Activated CD4-positive, alpha-beta T cell treated with anti-CD3 and anti-CD28 coated beads, Interleukin-2, amount 10 ng/mL, durations not matched to agents 7 days and 5 days (primary cell): Measurements from ENCODE around the gene SUPV3L1. TPM values are rescaled to one million over a fixed set of nuclear protein-coding genes. Genes with fewer than 3 reads are reported as not detected.
"Not testable (repeated sequence)": the region's sequence is repeated elsewhere in the genome, so short reads cannot be mapped to it uniquely, and the experiment has no call there.

ENCODE experiments used
- CTCF ChIA-PET: fragments of 350-600 bp; sonication (Branson Sonifier 250); formaldehyde crosslinking; loops from one replicate; lab custom pipeline; 2021; ENCODE audit warnings: antibody characterized with exemption; lab: Charles Lee
- POLR2A ChIA-PET: fragments of 350-600 bp; sonication (Branson Sonifier 250); formaldehyde crosslinking; loops from one replicate; lab custom pipeline; 2021; ENCODE audit warnings: antibody characterized with exemption; lab: Charles Lee
- DNase-seq: peaks from one replicate; pipeline ENCODE4 v3.0.0-alpha.2; 2020
- H3K27ac Mint-ChIP-seq: one replicate; pipeline ENCODE4 v1.8.0; 2021; ENCODE audit warnings: mild to moderate bottlenecking, moderate library complexity, mixed read lengths
- H3K27me3 Mint-ChIP-seq: one replicate; pipeline ENCODE4 v1.8.0; 2021; ENCODE audit warnings: mixed read lengths
- H3K36me3 Mint-ChIP-seq: one replicate; pipeline ENCODE4 v1.8.0; 2021; ENCODE audit warnings: low read depth, mixed read lengths
- H3K4me1 Mint-ChIP-seq: one replicate; pipeline ENCODE4 v1.8.0; 2021; ENCODE audit warnings: mixed read lengths
- H3K4me3 Mint-ChIP-seq: one replicate; pipeline ENCODE4 v1.8.0; 2021; ENCODE audit warnings: mild to moderate bottlenecking, moderate library complexity, mixed read lengths
- H3K9me3 Mint-ChIP-seq: one replicate; pipeline ENCODE4 v1.8.0; 2021; ENCODE audit warnings: mixed read lengths
- total RNA-seq, 2 experiments: library from RNA; stranded (reverse); gene quantifications; one replicate each; pipeline ENCODE4 v1.2.3, GENCODE V29; 2021

SUPV3L1 gene
- total RNA-seq, 2 experiments from 2014 or later = 33.2 to 34.5 TPM

DNA sequence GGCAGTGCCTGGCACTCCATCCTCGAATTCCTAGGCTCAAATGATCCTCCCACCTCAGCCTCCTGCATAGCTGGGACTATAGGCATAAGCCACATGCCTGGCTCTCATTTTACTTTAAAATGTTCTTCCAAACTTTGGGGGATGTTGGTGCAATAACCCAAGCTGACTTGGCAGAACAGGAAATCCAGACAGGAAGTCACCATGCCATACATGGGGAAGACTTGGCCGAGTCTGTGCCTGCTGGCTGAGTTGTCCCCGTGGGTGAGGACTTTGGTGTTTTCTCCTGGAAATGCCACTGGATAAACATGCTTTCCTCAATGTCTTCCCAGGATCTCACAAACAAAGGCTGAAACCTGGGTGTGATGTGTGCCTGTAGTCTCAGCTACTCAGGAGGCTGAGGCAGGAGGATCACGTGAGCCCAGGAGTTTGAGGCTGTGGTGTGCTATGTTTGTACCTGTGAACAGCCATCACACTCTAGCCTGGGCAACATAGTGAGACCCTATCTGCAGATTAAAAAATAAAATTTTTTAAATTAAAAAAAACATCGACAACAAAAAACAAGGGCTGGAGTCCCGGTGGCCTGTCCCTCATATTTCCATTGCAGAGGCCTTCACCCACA, 59.9 kb downstream of the SUPV3L1 start:
- ChIA-PET CTCF (interaction anchor here (0.9 to 4.0 kb wide), 4 partner anchors 8 to 153 kb away, joined by 3 to 25 read pairs (median 4); no protein-coding TSS in a partner anchor), POLR2A (no interaction called here)
- H3K36me3 Mint-ChIP-seq = no peaks in the 10 kb centered on the region
- no peak overlapping the region for H3K4me3 Mint-ChIP-seq
- H3K4me1 Mint-ChIP-seq = peaks cover 25% of the 10 kb centered on the region
- H3K27ac Mint-ChIP-seq = peak overlapping the region; percentile 9
- no peaks in the 10 kb centered on the region for H3K9me3 Mint-ChIP-seq
- H3K27me3 Mint-ChIP-seq = no peaks in the 10 kb centered on the region
- no peak for DNase-seq

DNA sequence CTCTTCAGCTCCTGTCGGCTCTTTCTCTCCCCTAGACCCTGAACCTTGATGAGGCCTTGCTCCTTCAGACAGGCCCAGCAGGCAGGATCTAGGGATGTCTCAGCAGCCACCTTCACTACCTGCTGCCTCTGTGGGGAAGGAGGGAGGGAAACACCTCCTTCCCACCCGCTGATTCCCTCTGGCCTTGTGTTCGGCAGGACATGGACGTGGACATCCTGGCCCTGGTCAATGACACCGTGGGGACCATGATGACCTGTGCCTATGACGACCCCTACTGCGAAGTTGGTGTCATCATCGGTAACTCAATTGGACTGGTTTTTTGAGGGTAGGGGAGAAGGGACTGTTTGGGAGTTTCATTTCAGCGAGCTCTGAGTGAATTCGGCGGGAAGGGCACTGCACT, 60.4 kb downstream of the SUPV3L1 start:
- H3K4me1 Mint-ChIP-seq = peaks cover 22% of the 10 kb centered on the region
- no peaks in the 10 kb centered on the region for H3K36me3 Mint-ChIP-seq
- H3K9me3 Mint-ChIP-seq = no peaks in the 10 kb centered on the region
- no peak overlapping the region for H3K27ac Mint-ChIP-seq
- no peak overlapping the region for H3K4me3 Mint-ChIP-seq
- ChIA-PET CTCF (interaction anchor here (4.0 kb wide), 1 partner anchor 152 kb away, joined by 25 read pairs; no protein-coding TSS in a partner anchor), POLR2A (no interaction called here)
- no peaks in the 10 kb centered on the region for H3K27me3 Mint-ChIP-seq
- DNase-seq = no peak

DNA sequence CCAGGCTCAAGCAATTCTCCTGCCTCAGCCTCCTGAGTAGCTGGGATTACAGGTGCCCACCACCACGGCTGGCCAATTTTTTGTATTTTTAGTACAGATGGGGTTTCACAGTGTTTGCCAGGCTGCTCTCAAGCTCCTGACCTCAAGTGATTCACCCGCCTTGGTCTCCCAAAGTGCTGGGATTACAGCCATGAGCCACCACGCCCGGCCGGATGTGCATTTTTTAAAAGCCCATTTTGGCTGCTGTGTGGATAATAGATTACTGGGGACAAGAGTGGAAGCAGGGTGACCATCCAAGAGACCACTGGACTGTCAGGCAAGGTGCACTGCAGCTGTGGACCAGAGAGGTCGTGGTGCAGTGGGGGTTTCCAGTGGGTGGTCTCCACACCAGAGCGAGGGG, 61.5 kb downstream of the SUPV3L1 start:
- DNase-seq = no peak
- Mint-ChIP-seq H3K4me3 (no peak overlapping the region), H3K27me3 (no peaks in the 10 kb centered on the region), H3K9me3 (no peaks in the 10 kb centered on the region), H3K4me1 (peaks cover 19% of the 10 kb centered on the region), H3K36me3 (no peaks in the 10 kb centered on the region), H3K27ac (no peak overlapping the region)
- ChIA-PET CTCF (interaction anchor here (0.6 kb wide), 1 partner anchor 74 kb away, joined by 3 read pairs; no protein-coding TSS in a partner anchor), POLR2A (interaction anchor here (0.6 kb wide), 1 partner anchor 12 kb away, joined by 4 read pairs; no protein-coding TSS in a partner anchor)

DNA sequence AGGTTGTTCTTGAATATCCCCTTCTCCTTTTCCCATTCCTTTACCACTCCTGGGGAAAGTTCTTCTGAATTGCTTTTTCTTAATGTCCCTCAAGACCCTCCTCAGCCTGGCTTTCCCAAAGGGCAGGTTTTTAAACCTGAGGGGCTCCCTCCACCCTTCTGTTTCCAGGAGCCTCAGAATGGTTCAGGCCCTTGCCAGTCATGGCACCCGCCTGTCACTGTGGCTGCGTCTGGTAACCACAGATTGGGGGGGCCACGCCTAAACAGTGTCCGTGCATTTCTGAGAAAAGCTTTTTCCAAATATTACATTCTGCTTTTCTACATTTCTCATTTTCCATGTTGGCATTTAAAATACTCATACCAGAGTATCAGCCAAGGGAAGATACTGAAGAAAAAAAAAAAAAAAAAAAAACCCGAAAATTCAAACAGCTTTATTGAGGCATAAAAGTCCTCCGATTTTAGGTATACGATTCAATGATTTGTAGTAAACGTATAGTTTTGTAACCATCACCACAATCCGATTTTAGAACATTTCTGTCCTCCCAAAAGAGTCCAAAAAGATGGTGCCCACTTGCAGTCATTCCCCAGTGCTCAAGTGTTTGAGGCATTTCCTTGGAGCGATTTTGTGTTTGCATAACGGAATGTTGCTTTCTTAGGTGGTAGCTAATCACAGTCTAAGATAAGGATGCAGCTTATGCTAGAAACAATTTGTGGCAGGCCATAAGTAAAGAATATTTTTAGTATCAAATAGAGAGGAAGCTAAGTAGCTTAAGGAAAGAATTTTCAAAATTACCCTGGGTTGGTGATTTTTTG, 62.2 kb downstream of the SUPV3L1 start:
- Mint-ChIP-seq H3K27me3 (no peaks in the 10 kb centered on the region), H3K27ac (no peak overlapping the region), H3K9me3 (no peaks in the 10 kb centered on the region), H3K4me1 (peaks cover 17% of the 10 kb centered on the region), H3K36me3 (no peaks in the 10 kb centered on the region), H3K4me3 (no peak overlapping the region)
- CTCF ChIA-PET = interaction anchor here (0.6 kb wide), 1 partner anchor 73 kb away, joined by 3 read pairs; no protein-coding TSS in a partner anchor
- POLR2A ChIA-PET = interaction anchor here (0.6 kb wide), 1 partner anchor 12 kb away, joined by 4 read pairs; no protein-coding TSS in a partner anchor
- no peak for DNase-seq

DNA sequence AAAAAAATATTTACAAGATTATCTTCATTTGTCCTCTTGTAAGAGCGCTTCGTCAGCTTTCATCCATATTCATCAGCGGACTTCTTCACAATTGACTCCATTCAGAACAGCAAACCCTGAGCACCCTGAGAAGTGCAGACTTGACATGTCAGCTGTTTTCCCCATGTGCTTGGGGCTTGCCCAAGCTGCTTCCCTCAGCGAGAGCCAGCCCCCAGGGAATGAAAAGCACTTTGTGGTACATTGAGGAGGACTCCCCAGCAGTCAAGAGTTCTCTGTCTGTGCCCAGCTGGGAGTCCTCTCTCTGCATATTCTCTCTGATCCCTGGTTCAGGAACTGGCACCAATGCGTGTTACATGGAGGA, 62.8 kb downstream of the SUPV3L1 start:
- Mint-ChIP-seq H3K36me3 (no peaks in the 10 kb centered on the region), H3K27me3 (no peaks in the 10 kb centered on the region), H3K9me3 (no peaks in the 10 kb centered on the region), H3K27ac (no peak overlapping the region), H3K4me3 (no peak overlapping the region), H3K4me1 (peaks cover 12% of the 10 kb centered on the region)
- CTCF ChIA-PET = no interaction called here
- DNase-seq = no peak
- POLR2A ChIA-PET = no interaction called here

DNA sequence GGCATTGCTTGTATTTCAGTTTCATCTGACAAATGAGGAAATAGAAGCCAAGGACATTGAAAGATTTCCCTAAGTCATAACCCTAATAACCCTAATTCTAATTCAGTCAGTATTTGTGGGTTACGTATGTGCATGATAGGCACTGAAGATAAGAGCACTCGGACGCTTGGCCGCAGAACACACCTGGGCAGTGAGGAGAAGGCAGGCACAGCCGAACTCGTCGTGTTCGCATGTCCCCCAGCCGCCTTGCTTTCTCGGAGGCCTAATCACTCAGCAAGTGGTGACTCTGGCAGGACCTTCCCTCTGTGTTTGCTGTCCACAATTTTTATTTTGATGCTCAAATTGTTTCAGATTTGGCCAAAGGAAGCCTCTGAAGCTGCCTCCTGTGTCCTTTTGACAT, 63.8 kb downstream of the SUPV3L1 start:
- Mint-ChIP-seq H3K4me3 (no peak overlapping the region), H3K27me3 (no peaks in the 10 kb centered on the region), H3K36me3 (no peaks in the 10 kb centered on the region), H3K9me3 (no peaks in the 10 kb centered on the region), H3K4me1 (peaks cover 11% of the 10 kb centered on the region), H3K27ac (no peak overlapping the region)
- ChIA-PET CTCF (interaction anchor here (0.6 kb wide), 1 partner anchor 51 kb away, joined by 6 read pairs; no protein-coding TSS in a partner anchor), POLR2A (no interaction called here)
- no peak for DNase-seq

DNA sequence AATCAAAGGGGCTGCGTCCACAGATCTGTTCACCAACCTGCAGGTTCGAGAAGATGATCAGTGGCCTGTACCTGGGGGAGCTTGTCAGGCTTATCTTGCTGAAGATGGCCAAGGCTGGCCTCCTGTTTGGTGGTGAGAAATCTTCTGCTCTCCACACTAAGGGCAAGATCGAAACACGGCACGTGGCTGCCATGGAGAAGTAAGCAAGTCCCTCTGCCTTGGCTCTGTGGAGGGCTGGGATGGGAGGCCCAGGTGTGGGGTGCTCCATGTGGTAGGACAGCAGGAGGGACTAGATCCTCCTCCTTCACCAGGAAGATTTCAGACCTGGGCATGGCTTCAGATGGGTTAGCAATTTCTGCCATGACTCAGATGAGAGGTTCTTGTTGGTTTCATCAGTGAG, 66.0 kb downstream of the SUPV3L1 start:
- H3K4me3 Mint-ChIP-seq = no peak overlapping the region
- peaks cover 3% of the 10 kb centered on the region for H3K36me3 Mint-ChIP-seq
- POLR2A ChIA-PET = no interaction called here
- no peak overlapping the region for H3K27ac Mint-ChIP-seq
- CTCF ChIA-PET = interaction anchor here (1.0 to 2.4 kb wide), 4 partner anchors 8 to 161 kb away, joined by 3 to 9 read pairs (median 3); no protein-coding TSS in a partner anchor
- no peaks in the 10 kb centered on the region for H3K4me1 Mint-ChIP-seq
- no peak for DNase-seq
- no peaks in the 10 kb centered on the region for H3K27me3 Mint-ChIP-seq
- H3K9me3 Mint-ChIP-seq = no peaks in the 10 kb centered on the region

DNA sequence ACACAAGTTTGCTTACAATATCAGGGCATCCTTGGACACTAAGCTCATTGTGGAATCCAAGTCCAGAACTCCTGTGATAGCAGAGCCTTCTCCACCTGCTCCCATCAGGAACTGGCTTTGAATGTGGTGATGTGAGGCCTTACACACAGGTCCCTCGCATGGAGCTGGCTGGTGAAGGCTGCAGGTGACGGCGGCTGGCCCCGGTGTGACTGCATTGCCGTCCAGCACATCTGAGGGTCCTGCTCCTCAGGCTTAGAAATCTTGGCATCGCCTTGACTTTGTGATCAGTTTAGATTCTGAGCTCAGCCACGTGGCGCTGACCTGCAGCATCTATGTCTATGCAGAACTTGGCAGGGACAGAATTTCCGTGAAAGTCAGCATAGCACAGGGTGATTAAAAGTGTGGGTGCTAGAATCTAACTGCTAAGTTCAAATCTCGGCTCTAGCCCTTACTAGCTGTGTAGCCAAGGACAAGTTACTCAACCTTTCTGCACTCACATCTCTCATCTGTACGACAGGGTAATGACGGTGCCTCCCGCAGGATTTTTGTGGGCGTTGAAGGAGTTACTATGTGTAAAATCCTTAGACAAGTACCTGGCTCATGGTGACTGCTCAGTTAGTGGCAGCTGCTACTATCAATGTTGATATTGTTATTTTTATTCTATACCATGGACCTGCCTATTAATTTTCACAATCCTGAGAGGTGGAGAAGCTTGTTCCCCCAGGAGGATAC, 66.7 kb downstream of the SUPV3L1 start:
- H3K27me3 Mint-ChIP-seq = no peaks in the 10 kb centered on the region
- DNase-seq = no peak
- H3K9me3 Mint-ChIP-seq = no peaks in the 10 kb centered on the region
- H3K4me3 Mint-ChIP-seq = no peak overlapping the region
- peaks cover 4% of the 10 kb centered on the region for H3K36me3 Mint-ChIP-seq
- ChIA-PET POLR2A (no interaction called here), CTCF (interaction anchor here (0.6 to 2.4 kb wide), 2 partner anchors 8 to 20 kb away, joined by 3 to 9 read pairs; no protein-coding TSS in a partner anchor)
- H3K4me1 Mint-ChIP-seq = no peaks in the 10 kb centered on the region
- no peak overlapping the region for H3K27ac Mint-ChIP-seq

DNA sequence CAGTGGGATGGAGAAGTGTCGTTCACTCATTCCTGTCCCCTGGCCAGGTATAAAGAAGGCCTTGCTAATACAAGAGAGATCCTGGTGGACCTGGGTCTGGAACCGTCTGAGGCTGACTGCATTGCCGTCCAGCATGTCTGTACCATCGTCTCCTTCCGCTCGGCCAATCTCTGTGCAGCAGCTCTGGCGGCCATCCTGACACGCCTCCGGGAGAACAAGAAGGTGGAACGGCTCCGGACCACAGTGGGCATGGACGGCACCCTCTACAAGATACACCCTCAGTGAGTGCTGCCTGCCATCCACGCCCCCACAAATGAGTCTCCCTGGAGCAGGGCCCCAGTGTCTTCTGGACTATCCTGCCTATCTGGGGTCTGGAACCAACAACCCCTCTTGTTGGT, 67.3 kb downstream of the SUPV3L1 start:
- no peak overlapping the region for H3K27ac Mint-ChIP-seq

DNA sequence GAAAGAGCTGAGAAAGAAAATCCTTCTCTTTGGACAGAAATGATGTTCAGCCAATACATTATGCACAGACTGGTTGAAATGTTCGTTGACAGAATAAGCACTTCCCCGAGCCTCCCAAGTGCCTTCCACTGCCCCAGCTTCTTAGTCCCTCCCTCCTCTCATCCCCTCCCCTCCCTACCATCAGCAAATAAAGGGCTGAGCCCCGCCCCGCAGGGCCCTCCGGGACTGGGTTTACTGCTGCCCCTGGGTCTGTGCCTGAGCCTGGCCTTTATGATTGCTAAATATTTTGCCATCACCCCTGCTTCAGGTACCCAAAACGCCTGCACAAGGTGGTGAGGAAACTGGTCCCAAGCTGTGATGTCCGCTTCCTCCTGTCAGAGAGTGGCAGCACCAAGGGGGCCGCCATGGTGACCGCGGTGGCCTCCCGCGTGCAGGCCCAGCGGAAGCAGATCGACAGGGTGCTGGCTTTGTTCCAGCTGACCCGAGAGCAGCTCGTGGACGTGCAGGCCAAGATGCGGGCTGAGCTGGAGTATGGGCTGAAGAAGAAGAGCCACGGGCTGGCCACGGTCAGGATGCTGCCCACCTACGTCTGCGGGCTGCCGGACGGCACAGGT, 68.2 kb downstream of the SUPV3L1 start:
- H3K27ac Mint-ChIP-seq = no peak overlapping the region
- CTCF ChIA-PET = interaction anchor here (0.6 to 2.4 kb wide), 3 partner anchors 10 to 327 kb away, joined by 3 to 9 read pairs (median 4); no protein-coding TSS in a partner anchor
- DNase-seq = no peak

More for the DNA sequence above, 67.3 kb downstream of the SUPV3L1 start:
- POLR2A ChIA-PET = no interaction called here
- Mint-ChIP-seq H3K27me3 (no peaks in the 10 kb centered on the region), H3K36me3 (peaks cover 8% of the 10 kb centered on the region), H3K4me3 (no peak overlapping the region), H3K4me1 (no peaks in the 10 kb centered on the region), H3K9me3 (no peaks in the 10 kb centered on the region)
- no peak for DNase-seq
- CTCF ChIA-PET = interaction anchor here (0.6 to 2.4 kb wide), 2 partner anchors 9 to 326 kb away, joined by 4 to 9 read pairs; no protein-coding TSS in a partner anchor

DNA sequence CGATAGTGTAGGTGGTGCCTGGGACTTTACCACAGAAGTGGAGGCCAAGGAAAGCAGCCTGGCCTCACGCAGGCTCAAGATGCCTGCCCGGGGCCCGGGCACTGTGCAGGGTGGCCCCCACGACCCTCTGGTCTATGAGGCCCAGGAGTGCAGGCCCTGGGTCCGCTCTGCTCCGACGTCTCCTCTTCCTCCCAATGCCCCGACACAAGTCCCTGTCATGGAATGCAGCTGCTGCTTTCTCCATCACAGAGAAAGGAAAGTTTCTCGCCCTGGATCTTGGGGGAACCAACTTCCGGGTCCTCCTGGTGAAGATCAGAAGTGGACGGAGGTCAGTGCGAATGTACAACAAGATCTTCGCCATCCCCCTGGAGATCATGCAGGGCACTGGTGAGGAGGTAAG, 70.0 kb downstream of the SUPV3L1 start:
- Mint-ChIP-seq H3K27ac (no peak overlapping the region), H3K36me3 (peaks cover 8% of the 10 kb centered on the region), H3K27me3 (no peaks in the 10 kb centered on the region), H3K4me1 (no peaks in the 10 kb centered on the region), H3K9me3 (no peaks in the 10 kb centered on the region), H3K4me3 (no peak overlapping the region)
- DNase-seq = no peak
- ChIA-PET CTCF (no interaction called here), POLR2A (no interaction called here)

More for the DNA sequence above, 68.2 kb downstream of the SUPV3L1 start:
- Mint-ChIP-seq H3K9me3 (no peaks in the 10 kb centered on the region), H3K4me3 (no peak overlapping the region), H3K27me3 (no peaks in the 10 kb centered on the region), H3K36me3 (peaks cover 8% of the 10 kb centered on the region), H3K4me1 (no peaks in the 10 kb centered on the region)
- POLR2A ChIA-PET = no interaction called here

DNA sequence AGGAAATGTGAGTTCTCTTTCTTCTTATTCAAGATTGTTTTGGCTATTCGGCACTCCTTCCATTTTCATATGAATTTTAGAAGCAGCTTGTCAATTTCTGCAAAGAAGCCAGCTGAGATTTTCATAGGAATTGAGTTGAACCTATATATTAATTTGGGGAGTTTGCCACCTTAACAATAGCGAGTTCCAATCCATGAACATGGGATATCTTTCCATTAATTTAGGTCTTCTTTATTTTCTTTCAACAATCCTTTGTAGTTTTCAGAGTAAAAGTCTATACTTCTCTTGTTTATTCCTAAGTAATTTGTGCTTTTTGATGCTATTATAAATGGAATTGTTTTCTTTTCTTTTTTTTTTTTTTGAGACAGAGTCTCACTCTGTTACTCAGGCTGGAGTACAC, 71.4 kb downstream of the SUPV3L1 start:
- CTCF ChIA-PET = not testable (repeated sequence)

More for the DNA sequence above, 71.4 kb downstream of the SUPV3L1 start:
- H3K27me3 Mint-ChIP-seq, POLR2A ChIA-PET, H3K4me3 Mint-ChIP-seq, H3K9me3 Mint-ChIP-seq, H3K36me3 Mint-ChIP-seq, H3K4me1 Mint-ChIP-seq, DNase-seq, H3K27ac Mint-ChIP-seq: not testable (repeated sequence)
